Transverse colon (tissue), 4 donors: ENCODE measurements around the gene HCRTR1. TPM values are rescaled to one million over a fixed set of nuclear protein-coding genes. Genes with fewer than 3 reads are reported as not detected.

ENCODE experiments used
- DNase-seq: peaks from one replicate; pipeline ENCODE4 v3.0.0-alpha.2; 2019
- H3K27ac ChIP-seq, 4 donors: fragments of 200-600 bp; sonication (generic); 2 replicates each; pipeline ENCODE4 v1.5.1; 2016 to 2018; ENCODE audit warnings: inconsistent platforms in 4 of 4
- H3K27me3 ChIP-seq: fragments of 200-600 bp; sonication (generic); 2 replicates; pipeline ENCODE4 v1.5.1; 2017; ENCODE audit warnings: inconsistent platforms
- H3K36me3 ChIP-seq, 4 donors: fragments of 200-600 bp; sonication (generic); 2 replicates each; pipeline ENCODE4 v1.5.1; 2017 to 2019; ENCODE audit warnings: inconsistent platforms in 4 of 4
- H3K4me1 ChIP-seq, 4 donors: fragments of 200-600 bp; sonication (generic); 2 replicates each; pipeline ENCODE4 v1.5.1; 2017 to 2020; ENCODE audit warnings: inconsistent platforms in 4 of 4
- H3K4me3 ChIP-seq, 4 donors: fragments of 200-600 bp; sonication (generic); 1 replicate in 1 of 4; 2 replicates in 3 of 4; pipeline versions ENCODE4 v1.5.1 to v1.6.1; 2017 to 2019; ENCODE audit warnings: inconsistent platforms in 4 of 4
- H3K9me3 ChIP-seq, 2 donors: fragments of 200-600 bp; sonication (generic); 2 replicates each; pipeline ENCODE4 v1.5.1; 2017 to 2019; ENCODE audit warnings: inconsistent platforms in 2 of 2
- EP300 ChIP-seq: sonication (generic); formaldehyde crosslinking; IDR thresholded peaks from one replicate; pipeline ENCODE4 v1.6.1; 2017; ENCODE audit warnings: antibody characterized with exemption, low read depth
- POLR2A ChIP-seq: fragments of 450-650 bp; IDR thresholded peaks from one replicate; pipeline ENCODE4 v1.6.1; 2016; ENCODE audit warnings: antibody characterized with exemption, mild to moderate bottlenecking, moderate library complexity
- POLR2AphosphoS5 ChIP-seq, 3 donors: sonication (generic); formaldehyde crosslinking; IDR thresholded peaks; one replicate each; pipeline ENCODE4 v1.6.1; 2016; ENCODE audit warnings: antibody characterized with exemption in 3 of 3
- WGBS, 2 donors: methylation state at CpG; one replicate each; pipeline ENCODE4 v1.1.5; 2018; ENCODE audit warnings: low coverage in 1 of 2; 5-methylcytosine and 5-hydroxymethylcytosine counted together
- in situ Hi-C, 4 donors: fragments of 200-750 bp; cut with MboI; loops; one replicate each; pipeline versions ENCODE4 v1.15.0 to v1.15.1; 2017; ENCODE audit warnings: low sequenced_read_pairs in 3 of 4, low pct_ligation_motif_present in 1 of 4, low pct_unique_long_range_greater_than_20kb in 1 of 4
- intact Hi-C: fragments of 100-400 bp; cut with DNase I; formaldehyde crosslinking; loops from one replicate; pipeline ENCODE4 v1.15.1; 2023; ENCODE audit warnings: low total_unique reads
- total RNA-seq, 4 donors: library from RNA; depleted of rRNA; stranded (reverse); fragments of >200 nt; gene quantifications; one replicate each; pipeline ENCODE4 v1.1.0, GENCODE V29; 2016
- TF ChIP-seq, protein P1 (sequence below), 5 experiments: fragments of 200-600 bp in 3 of 5; fragments of 450-650 bp in 2 of 5; sonication (generic) in 3 of 5; IDR thresholded peaks; 1 replicate in 2 of 5; 2 replicates in 3 of 5; pipeline ENCODE4 v1.5.1; 2016 to 2017; ENCODE audit warnings: antibody characterized with exemption in 5 of 5, inconsistent platforms in 3 of 5, mild to moderate bottlenecking in 2 of 5, moderate library complexity in 1 of 5

HCRTR1 gene
- total RNA-seq, 4 donors from 2014 or later = 0.48 TPM; not detected in 3

DNA sequence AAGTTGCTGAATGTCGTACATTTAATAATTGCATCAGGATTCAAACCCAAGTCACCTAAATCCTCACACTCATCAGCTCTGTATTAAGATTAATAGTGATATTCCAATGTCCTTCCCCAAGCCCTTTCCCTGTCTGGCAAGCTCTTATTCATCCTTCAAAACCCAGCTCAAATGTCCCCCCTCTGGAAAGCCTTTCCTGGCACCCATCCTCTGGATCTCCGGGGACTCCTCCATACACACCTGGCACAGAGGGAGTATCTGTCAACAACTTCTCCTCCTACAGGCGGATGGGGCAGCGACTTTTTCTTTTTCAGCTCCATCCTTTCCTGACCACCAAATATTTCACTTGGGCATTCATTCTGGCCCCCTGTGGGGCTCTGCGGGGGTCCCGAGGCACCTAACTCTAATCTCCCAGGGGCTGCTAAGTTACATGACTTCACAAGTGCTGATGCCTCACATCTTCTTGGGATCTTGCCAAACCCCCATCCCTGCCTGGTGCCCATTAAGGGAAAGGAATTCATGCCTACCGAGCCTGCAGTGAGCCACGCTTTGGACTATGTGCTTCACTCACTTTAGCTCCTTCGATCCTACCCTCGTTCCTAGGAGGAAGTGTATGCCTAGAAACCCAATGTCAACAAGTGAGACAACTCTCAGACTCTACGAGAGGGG is 25.9 kb upstream of the HCRTR1 start:
- no peak for DNase-seq
- no peaks in the 10 kb centered on the region for H3K27me3 ChIP-seq
- TF ChIP-seq POLR2AphosphoS5 (IDR thresholded peaks at IDR 0.05) = no peak
- TF ChIP-seq, protein P1, sequence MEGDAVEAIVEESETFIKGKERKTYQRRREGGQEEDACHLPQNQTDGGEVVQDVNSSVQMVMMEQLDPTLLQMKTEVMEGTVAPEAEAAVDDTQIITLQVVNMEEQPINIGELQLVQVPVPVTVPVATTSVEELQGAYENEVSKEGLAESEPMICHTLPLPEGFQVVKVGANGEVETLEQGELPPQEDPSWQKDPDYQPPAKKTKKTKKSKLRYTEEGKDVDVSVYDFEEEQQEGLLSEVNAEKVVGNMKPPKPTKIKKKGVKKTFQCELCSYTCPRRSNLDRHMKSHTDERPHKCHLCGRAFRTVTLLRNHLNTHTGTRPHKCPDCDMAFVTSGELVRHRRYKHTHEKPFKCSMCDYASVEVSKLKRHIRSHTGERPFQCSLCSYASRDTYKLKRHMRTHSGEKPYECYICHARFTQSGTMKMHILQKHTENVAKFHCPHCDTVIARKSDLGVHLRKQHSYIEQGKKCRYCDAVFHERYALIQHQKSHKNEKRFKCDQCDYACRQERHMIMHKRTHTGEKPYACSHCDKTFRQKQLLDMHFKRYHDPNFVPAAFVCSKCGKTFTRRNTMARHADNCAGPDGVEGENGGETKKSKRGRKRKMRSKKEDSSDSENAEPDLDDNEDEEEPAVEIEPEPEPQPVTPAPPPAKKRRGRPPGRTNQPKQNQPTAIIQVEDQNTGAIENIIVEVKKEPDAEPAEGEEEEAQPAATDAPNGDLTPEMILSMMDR (IDR thresholded peaks at IDR 0.05) = no peak
- WGBS, 2 donors = 58 to 59% methylated on average over 5 to 11 of the region's 11 CpGs
- no peaks in the 10 kb centered on the region for H3K9me3 ChIP-seq
- in situ Hi-C loops = no loop called here
- H3K4me3 ChIP-seq = no peak overlapping the region
- no peaks in the 10 kb centered on the region for H3K36me3 ChIP-seq
- peaks cover 15 to 38% (median 36%) of the 10 kb centered on the region in 4 donors for H3K4me1 ChIP-seq
- intact Hi-C loops = no loop called here
- peak overlapping the region; percentile 4 to 93 (median 76) for H3K27ac ChIP-seq

DNA sequence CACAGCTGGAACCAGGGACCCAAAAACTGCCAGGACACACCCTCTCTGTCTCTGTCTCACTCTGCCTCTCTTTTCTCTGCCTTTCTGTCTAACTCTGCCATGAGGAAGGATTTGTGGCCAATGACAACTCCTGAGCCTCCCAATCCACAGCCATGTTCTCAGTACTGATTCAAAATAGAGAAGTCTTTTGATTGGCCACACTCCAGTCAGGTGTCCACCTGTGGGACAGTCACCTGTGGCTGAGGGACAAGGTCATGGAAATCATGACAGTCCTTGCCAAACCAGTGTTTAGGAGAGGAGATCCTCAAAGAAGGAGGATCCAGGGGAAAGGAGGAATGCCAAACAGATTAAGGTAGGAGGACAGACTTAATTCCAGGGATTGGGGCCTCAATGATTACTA is 25.4 kb upstream of the HCRTR1 start:
- no peak for TF ChIP-seq POLR2AphosphoS5 (IDR thresholded peaks at IDR 0.05)
- TF ChIP-seq POLR2A = no peak
- TF ChIP-seq EP300 = no peak
- TF ChIP-seq, protein P1 (IDR thresholded peaks at IDR 0.05) = no peak
- Histone ChIP-seq H3K27ac (peak overlapping the region; percentile 4 to 93 (median 36)), H3K9me3 (no peaks in the 10 kb centered on the region), H3K36me3 (no peaks in the 10 kb centered on the region), H3K27me3 (no peaks in the 10 kb centered on the region), H3K4me3 (no peak overlapping the region), H3K4me1 (peaks cover 15 to 35% (median 31%) of the 10 kb centered on the region in 4 donors)
- no peak for DNase-seq
- in situ Hi-C loops = no loop called here
- intact Hi-C loops = no loop called here

DNA sequence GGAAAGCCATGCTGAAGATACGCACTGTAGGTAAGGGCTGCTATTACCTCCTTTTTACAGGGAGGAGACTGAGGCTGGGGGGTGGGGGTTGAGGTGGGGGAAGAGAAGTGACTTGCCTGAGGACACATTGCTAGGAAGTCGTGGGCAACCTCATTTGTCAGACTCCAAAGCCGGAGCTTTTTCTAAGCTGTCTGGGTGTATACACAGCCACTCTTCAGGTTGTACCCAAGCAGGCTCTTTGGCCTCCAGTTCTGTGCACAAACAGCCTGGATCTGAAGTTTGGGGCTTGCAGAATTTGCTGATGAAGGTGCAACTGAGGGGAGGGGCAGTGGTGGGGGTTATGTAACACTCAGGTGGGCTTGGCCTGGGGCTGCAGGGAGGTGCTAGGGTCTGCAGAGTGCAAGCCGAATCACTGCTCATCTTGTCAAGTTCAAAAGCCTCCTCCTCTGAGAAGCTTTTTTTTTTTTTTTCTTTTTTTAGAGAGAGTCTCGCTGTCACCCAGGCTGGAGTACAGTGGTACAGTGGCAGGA is 24.3 kb upstream of the HCRTR1 start:
- no peak for DNase-seq
- Histone ChIP-seq H3K27me3 (no peaks in the 10 kb centered on the region), H3K27ac (no peak overlapping the region), H3K9me3 (no peaks in the 10 kb centered on the region), H3K4me1 (peaks cover 5 to 24% (median 20%) of the 10 kb centered on the region in 4 donors), H3K36me3 (no peaks in the 10 kb centered on the region), H3K4me3 (no peak overlapping the region)
- in situ Hi-C loops = no loop called here
- TF ChIP-seq EP300 (no peak), POLR2AphosphoS5 (IDR thresholded peaks at IDR 0.05) (no peak), POLR2A (no peak)
- TF ChIP-seq, protein P1 (IDR thresholded peaks at IDR 0.05) = no peak
- WGBS, 2 donors = 87% methylated on average over 5 of the region's 5 CpGs; no CpG with 5 or more reads in 1 of the 2 donors
- intact Hi-C loops = no loop called here

DNA sequence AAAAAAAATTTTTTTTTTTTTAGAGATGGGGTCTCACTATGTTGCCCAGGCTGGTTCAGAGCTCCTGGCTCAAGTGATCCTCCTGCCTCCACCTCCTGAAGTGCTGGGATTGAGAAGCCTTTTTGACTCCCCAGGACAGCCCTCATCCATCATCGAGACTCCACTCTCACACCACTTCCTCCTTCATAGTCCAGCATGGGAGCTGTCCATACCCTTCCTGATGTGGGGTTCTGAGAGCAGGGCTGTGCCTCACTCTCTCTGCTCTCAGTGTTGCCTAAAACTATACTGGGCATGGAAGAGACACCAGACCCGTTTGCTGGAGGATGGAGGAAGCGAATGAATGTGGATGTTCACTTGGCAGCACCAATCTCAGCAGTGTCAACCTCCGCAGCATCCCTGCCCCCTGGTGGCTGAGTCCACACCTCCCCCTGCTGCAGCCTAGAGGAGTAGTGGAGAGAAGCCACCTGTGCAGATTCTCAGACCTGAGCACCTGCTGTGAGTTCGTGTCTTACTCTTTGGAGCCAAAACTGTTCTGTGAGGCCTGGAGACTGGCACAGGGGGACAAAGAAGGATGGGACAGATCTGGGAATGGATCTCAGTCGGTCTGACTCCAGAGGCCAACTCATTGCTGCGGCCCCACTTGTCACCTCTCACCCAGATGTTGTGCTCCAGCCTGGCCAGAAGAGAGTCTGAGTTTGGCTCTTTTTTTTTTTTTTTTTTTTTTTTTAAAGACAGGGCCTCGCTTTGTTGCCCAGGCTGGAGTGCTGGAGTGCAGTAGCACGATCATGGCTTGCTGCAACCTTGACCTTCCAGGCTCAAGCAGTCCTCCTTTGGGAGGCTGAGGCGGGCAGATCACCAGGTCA is 23.5 kb upstream of the HCRTR1 start:
- Histone ChIP-seq H3K4me3 (no peak overlapping the region), H3K9me3 (no peaks in the 10 kb centered on the region), H3K27ac (no peak overlapping the region), H3K36me3 (no peaks in the 10 kb centered on the region), H3K4me1 (peaks cover 0 to 16% (median 14%) of the 10 kb centered on the region in 4 donors), H3K27me3 (no peaks in the 10 kb centered on the region)
- intact Hi-C loops (loop anchor here (2.0 kb wide), 1 partner anchor 29 kb away; no protein-coding TSS in a partner anchor), in situ Hi-C loops (no loop called here)
- no peak for TF ChIP-seq POLR2AphosphoS5 (IDR thresholded peaks at IDR 0.05)
- TF ChIP-seq, protein P1 (IDR thresholded peaks at IDR 0.05) = peak; percentile 76 to 94 (median 88)
- DNase-seq = peak; percentile 89
- WGBS, 2 donors = 45% methylated on average over 10 of the region's 10 CpGs; no CpG with 5 or more reads in 1 of the 2 donors
